HG03108 (cell line): ENCODE measurements around the gene KCNF1.

Source experiments
- ATAC-seq: cut with Tn5 transposase; IDR thresholded peaks from one replicate; pipeline ENCODE4 v1.9.1; 2021; ENCODE audit warnings: moderate library complexity; ENCODE audit not compliant: unreplicated experiment

Gene KCNF1

DNA sequence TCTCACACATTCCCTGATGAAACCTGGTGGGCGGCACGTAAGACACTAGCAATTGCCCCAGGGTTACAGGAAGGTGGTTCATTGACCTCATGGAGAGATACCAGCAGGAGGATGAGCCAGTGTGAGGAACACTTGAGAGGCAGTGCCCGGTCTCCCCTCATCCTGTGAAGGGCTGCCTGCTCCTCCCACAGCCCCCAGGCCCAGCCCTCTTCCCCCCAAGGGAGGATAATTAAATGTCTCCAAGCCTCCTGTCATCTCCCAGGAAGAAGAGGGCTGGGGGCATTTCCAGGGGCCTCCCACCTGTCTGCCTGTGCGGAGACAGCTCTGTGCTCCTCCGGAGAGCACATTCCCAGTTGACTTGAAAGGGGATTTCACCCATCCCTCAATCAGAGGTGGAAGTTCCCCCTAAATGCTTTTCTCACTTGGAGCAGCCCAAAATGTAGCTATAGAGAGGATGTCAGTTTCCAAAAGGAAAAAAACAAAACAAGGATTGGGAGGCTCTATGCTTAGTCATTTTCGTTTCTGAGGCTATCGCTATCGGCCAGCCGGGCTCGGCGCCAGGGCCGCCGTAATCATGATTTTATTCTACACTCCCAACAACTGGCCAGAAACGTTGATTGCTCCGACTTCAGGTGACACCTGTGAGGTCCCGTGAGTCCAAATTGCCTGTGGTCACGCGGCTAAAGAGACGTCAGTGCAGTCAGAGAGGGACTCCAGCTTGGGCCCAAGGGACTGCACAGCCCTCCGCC lies 7.1 kb downstream of the KCNF1 start:
- ATAC-seq, result no peak

DNA sequence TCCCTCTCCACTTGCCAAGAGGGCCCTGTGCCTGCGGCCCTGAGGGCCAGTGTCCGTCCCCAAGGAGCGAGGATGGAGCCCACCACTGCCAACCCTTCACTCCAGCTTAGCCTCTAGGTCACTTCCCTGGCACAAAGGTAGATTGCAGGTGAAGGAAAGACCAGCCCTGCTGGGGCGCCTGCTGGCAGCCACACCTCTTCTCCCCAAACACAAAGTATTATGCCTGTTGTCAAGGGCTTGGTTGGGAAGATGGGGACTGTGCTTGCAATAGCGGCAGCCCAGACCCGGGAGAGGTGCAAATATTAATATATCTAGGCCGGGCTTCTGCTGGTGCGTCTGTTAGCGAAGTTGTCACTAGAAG lies 7.7 kb downstream of the KCNF1 start:
- ATAC-seq, result no peak

DNA sequence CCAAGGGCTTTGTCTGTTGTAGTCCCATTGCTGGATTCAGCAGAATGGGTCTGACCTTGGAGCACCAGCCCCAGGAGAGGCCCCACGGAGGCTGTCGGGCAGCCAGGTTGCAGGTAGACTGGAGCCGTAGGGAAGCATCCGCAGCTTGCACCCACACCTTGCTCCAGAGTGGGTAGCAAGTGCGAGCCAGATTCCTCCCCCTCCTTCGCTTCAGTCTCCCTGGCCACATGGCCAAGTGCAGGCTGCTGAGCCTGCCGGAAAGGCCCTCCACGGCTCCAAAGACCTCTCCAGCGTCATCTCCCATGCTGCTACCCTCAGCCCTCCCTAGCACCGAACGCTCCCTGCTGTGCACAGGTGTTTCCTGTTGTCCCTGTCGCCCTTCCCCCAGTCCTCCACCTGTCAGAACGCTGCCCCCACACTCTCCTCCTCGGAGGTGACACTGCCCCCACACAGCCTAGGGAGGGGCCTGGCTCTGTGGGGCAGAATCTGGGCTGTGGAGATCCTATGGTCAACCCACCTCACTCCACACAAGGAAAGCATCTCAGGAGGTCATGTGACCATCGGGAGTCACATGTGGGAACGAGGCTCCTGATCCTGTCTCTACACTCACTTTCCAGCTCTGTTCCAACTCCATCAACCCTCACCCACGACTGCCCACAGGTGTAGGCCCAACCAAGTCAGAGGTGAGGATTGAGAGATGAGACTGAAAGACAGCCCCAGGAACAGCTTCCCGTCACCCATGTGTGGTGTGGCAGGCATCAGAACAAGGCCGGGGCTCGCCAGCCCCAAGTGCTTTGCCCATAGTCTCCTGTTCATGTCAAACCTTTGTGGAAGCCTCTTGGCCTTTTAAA lies 8.3 kb downstream of the KCNF1 start:
- ATAC-seq, result no peak

DNA sequence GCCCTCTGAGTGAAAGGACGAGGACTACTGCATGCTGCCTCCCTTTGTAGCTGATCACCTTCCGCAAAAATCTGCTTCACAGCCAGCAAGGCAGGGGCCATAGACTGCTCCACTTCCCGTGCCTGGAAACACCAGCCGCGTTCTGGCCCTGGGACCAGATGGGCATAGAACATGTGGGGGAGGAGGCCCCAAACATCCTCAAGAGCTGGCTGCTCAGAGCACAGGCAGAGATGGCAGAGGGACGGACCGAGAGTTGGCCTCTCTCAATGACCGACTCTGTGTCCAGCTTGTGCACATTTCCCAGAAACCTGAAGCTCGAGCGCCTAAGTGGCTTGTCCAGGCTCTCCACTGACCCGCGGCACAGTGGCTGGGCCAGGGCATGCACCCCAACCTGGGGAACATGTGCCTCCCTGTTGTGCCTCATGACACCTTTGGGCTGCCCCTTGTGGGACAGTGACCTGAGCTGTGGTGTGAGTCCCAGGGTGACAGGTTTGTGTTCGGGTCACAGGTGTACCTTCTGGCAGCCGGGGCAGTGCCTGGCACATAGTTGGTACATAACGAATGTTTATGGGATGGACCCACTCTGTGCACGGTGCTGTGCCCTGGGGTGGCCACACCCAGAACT lies 9.1 kb downstream of the KCNF1 start:
- ATAC-seq, result no peak

DNA sequence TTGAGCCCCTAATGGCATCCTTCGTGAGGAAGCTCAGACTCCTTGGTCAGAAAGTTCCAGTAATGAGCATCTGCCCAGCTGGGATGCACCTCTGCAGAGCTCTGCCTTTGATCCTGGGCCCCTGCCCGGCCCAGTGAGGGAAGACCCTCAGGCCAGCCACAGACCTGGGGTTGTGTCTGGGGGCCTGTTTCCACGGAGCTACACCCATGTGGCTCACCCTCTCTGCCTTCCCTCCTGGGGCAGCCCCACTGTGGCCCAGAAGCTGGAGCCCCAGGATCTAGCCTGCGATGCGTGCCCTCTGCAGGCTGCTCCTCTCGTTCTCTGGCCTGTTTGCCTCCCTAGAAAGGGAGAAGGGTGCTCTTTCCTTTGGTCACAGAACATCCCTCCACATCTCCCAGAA lies 9.8 kb downstream of the KCNF1 start:
- no peak for ATAC-seq

DNA sequence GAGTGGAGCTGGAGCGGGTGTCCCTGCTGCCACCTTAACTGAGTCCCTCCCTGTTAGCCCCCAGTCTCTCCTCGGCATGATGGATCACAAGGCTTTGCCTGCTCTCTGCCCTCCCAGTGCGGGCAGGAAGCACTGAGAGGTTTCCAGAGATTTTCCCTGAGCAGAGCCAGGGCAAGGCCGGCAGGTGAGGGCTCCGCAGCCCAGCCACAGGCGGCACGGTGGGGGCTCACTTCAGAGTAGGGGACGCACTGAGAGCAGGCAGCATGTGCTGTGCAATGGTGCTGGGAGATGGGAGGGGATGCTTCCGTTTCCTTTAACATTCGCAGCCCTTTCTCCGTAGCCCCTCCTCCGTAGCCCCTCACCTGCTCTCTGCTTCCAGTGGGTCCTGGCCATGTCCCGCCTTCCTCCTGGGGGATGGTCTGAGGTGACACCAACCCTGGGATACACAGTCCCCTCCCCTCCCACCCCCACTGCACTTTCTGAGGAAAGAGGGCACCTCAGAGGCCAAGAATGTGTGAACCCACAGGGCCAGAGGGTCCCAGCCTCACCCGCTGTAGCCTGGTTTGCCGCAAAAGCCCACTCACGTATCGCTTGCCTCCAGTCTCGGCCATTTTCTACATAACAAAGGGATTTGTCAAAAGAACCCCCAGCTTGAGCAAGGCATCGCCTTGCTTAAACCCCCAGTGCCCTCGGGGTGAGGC lies 10.7 kb downstream of the KCNF1 start:
- ATAC-seq, result no peak

DNA sequence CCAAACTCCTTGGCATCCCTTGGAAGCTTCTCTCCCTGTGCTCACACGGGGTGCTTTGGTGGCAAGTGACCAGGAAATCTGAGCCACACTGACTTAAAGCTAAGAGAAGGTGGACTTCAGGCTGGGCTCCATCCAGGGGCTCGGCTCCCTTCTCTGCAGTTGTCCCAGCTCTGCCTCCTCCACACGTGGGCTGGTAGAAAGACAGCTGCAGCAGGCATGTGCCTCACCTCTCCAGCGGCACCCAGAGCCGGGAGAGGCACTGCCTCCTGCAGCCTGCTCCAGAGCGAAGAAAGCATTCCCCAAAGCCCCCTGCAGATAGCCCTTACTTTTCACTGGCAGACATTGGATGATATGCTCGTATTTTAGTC lies 11.3 kb downstream of the KCNF1 start:
- ATAC-seq, result no peak

DNA sequence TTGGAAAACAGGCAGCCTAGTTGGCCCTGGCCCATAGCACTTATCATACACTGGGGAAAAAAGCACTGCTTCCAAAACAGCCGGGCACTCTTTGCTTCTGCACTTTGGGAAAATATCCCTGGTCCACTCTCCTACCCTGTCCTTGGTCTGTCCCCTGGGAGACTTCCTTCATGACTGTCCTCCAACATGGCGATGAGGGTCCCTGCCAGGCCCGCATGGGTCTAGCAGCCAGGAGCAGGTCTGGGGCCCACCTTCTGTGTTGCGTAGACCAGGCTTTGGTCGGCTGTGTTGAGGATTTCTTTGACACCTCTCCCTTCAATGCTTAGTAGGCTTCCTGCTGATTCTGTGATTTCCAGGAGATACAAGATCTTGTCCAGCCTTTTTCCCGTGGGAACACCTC lies 12.2 kb downstream of the KCNF1 start:
- no peak for ATAC-seq

DNA sequence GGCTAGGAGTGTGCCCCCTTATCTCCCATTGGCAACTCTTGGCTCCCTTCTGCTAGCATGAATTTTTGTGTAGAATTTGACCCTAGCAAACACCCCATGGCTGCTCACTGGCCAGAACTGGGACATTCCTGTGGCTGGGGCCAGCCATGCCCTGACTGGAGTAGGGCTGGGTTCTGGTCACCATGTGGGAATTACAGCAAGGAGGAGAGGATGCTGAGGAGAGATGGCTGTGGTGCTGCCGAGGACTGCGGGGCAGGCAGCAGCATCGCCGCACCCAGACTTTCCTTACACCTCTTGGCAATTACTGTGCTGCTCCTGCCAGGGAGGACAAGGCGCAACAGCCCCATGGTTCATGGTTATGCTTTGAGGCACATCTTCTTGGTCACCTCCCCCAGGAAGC lies 12.7 kb downstream of the KCNF1 start:
- no peak for ATAC-seq

DNA sequence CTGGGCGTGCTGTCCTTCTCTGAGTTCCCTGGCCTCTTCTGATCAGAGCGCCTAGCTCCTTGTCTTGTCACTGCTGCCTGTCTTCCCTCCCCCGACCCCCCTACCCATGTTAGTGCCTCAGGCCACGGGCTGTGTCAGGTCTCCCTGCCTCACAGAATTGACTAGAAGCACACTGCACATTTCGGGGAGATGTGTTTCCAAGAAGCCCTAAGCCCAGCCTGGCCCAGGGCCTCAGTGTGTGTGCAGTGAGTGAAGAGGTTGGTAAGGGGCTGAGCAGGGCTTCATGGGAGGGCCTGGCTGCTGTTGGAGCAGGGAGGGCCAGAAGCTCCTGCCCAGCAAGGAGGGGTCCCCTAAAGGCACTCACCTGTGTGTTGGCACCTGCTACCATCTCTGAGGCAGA lies 13.1 kb downstream of the KCNF1 start:
- no peak for ATAC-seq

DNA sequence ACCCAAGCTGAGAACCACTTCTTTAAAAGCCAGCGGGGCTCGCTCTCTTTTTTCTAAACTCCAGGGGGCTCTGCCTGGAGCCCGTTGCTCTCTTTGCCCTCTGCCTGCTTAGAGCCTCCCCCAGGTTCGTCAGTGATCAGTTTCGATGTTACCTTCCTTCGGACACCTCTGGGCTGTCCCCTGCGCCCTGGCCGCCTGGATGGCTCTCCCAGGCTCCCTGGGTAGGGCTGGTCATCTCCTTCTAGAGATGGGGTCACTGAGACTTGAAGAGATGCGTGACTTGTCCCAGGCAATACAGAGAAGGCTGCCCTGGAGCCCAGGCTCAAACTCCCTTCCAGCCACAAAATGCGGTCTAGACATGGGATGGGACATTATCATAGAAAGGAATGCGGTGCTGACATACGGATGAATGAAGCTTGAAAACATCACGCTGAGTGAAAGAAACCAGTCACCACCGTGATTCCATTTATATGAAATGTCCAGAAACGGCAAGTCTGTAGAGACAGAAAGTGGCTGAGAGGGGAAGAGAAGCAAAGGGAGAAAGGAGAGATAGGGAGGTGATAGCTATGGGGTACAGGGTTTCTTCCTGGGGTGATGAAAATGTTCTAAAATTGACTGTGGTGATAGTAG lies 14.6 kb downstream of the KCNF1 start:
- no peak for ATAC-seq

DNA sequence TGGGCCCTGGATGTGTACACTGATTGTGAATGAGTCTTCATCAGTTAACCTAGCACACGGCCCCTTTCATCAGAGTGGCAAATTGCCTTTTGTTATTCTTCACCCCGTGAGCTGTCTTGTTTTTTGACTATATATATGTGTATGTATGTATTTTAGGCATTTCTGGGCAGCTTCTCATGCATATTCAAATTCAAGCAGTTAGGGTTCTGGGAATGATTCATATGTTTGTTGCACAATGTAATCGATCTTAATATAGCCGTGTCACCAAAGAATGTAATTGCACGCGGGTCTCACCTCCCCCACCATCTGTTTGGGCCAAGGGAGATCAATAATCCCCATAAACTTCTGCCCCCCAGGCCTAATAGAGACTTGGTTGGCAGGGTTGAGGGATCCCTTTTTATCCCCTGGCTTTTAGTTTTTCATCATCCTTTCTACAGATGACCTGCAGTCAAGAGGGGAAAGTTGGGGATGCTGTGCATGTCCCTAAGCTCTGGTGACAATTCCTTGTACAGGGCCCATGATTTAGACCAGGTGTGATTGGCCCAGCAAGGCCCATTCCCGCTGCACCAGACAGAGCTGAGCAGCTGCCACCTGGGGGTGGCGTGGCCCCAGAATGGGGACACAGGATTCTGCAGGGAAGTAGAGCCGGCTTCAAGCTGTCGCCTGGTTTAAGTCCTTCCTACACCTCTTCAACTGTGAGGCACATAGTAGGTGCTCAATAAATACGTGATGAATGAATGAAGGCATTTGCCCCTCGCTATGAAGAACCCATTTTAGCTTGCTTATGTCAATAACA lies 19.2 kb downstream of the KCNF1 start:
- ATAC-seq, result no peak

DNA sequence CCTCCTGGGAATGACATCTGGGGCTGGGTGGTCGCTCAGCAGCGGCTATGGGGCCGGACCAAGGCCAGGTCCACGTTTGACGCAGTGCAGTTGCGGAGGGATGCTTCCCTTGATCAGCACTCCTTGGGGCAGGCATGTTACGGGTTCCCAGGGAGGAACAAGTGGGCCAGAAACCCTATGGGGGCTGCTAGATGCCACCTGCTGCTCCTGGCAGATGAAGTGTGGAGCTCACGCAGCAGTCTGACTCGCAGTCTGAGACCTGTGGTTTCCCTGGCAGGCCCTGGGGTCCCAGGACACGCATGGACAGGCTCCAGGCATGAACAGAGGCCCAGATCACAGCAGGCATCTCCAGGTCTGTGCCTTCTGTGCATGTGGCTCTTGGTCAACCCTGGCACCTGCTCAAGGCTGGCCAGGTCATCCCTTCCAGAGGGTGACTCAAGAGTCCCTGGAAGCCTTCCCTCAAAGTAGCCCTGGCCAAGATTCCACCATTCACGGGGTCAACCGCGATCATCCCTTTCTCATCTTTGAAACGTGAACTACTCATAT lies 20.0 kb downstream of the KCNF1 start:
- ATAC-seq, result no peak

DNA sequence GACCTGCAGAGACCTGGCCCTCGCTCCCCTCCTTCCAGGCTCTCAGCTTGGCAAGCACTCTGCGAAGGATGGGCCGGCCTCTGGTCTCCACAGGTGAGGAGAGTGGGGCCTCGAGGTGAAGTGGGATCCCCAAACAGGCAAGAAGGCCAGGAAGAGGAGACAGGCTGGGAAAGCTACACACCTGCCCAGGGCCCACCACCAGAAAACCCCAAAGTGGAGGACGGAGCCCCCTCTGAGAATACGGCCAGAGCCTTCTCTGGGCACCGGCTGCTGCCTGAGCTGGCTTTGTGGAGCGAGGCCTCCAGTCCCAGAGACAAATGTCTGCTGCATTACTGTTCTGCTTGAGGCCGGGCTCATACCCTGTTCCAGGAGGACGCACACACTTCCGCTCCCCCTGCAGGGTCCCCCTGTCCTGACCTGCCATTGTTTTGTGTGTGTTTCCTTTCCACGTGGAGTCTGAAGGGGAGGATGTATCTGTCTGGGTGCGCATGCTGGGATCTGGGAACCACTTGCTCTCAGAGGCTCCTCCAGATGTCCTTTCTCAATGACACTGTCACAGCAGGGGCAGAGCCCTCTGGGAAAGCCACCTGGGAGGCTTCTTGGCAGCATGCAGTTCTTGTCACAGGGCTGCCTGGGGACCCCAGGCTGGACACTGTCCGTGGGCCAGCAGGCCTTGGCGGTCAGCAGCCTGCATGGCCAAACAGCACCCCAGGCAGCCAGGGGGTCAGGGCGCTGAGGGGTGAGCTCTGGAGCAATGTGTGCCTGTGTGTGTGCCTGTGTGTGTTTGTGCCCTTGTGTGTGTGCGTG lies 20.8 kb downstream of the KCNF1 start:
- no peak for ATAC-seq

DNA sequence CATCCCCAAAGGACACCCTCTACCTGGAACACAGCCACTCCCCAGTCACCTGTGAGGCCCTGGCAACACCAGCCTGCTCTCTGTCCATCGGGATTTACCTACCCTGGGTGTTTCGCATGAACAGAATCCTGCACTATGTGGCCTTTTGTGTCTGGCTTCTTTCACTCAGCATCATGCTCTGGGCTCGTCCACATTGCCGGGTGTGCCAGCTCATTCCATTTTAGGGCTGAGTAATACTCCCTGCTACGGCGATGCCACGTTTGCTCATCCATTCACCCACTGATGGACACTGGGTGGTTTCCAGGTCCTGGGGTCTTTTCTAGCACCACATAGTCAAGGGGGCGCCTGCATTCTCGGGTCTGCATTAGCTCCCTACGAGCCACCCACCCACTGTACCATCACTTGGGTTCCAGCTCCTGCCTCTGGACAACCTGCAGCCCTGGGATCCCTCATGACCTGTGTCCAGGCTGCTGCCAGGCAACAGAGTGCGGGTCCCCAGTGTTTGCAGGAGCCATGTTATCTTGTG lies 22.0 kb downstream of the KCNF1 start:
- no peak for ATAC-seq

DNA sequence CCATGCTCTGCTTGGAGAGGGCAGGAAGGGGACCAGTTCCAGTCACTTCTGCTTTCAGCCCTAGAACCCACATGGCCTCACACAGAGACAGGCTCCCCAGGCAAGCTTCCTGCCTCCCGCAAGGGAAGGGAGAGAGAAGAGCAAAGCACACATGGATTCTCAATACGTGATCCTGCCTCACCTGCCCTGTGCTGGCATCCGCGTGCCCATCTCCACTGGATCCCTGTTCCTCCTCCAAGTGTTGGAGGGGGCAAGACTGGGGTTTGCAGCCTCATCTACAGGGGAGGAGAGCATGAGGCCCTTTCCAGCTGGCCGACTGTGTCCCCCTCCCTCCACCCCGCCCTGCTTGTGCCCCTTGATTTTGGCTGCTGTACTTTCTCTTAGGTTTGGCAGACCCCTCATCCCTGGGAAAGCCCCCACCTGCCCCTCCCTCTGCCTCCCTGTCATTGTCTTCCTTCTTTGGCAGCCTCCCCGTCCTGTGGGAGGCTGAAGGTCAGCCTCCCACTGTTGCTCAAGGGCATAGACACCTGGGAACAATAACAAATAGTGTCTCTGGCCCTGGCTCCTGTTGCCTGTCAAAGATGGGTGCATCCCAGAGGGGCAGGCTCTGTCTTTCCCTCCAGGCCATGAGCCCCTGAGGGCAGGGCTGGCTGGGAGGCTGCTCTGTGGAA lies 22.7 kb downstream of the KCNF1 start:
- no peak for ATAC-seq

DNA sequence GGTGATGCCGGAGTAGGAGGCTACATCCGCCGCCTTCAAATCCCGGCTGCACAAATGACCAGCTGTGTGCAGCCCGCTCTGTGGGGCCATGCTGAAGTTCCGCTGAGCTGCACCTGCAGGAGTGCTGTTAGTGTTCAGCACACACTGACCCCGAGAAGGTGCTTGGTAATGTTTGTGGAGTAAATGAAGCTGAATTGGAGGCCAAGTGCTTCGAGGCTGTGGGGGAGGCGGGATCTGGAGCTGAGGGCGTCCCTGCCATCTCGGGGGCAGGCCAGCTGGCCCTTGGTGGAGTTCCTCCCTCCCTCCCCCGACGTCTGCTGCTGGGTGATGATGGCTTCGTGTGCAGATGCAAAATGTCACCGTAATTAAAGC lies 23.2 kb downstream of the KCNF1 start:
- ATAC-seq, result no peak

DNA sequence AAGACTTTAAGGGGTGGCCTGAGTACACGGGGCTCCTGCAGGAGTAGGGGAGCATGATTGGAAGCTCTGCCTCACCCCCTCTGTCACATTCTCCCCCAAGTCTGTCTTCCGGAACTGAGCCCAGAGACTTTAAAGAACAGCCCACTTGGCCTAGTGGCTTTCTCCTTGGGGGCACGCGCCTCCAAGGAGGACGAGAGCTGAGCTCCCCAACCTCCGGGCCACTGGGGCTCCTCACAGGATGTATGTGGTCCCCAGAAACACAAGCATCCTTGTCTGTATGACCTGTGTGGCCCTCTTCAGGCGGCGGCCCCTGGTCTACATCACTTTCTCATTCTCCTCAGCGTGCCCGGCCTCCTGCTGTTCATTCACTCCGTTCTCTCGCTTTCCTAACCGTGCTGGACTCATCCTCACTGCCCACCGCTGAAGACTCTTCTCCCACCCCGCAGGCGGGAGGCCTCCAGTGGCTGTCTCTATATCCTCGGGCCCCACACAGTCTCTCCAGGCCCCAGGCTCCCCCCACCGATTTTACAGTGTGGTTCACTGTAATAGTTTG lies 23.7 kb downstream of the KCNF1 start:
- ATAC-seq, result no peak
